GDM1 (cell line): ENCODE results near the gene MDFI.
A peak's percentile ranks its signal among the peaks of the same experiment; 100 is the strongest.

Experiments used
- DNase-seq: peaks from one replicate; lab custom pipeline; 2025; lab: John Stamatoyannopoulos, UW

Gene MDFI, protein sequence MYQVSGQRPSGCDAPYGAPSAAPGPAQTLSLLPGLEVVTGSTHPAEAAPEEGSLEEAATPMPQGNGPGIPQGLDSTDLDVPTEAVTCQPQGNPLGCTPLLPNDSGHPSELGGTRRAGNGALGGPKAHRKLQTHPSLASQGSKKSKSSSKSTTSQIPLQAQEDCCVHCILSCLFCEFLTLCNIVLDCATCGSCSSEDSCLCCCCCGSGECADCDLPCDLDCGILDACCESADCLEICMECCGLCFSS

DNA sequence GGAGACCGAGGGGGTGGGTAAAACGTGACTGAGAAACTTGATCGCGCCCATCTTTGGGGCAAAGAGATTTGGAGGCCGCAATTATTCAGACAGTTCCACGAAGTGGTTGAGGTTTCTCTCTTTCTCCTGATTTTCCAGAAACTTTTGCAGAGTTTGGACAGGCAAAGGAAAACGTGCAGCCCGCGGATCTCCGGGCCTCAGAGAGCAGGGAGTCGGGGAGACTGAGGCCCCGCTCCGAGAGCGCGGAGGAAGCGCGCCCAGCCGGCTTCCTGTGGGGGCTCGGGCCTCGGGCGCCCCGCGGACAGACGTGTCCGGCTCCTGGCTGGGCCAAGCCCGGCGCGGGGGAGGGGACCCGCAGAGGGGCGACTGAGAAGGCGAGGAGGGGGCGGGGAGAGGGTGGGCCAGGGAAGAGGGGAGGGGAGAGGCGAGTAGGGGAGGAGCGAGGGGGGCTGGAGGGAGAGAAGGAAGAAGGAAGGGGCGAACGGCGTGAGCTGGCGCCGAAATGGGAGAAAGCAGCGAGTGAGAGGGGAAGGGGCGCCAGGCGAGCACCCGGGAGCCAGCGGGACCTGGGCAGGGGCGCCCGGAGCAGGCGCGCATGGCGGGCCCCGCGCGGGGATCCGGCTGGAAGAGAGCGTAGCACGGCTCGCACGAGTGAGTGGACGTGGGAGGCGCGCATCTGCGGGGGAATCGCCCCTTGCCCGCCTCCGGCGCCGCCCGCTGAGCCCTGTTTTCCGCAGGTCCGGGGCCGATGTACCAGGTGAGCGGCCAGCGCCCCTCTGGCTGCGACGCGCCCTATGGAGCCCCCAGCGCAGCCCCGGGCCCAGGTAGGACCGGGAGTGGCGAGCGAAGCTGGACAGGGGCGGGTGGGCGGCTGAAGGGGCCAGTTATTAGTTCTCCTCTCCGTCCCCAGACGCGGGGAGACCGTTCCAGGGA lies at the start of gene MDFI:
TSS of gene MDFI (plus strand) at position 467 of the 933 bp plus-strand sequence. CDS start at position 749, 282 bp downstream.
- peak; percentile 35 for DNase-seq

DNA sequence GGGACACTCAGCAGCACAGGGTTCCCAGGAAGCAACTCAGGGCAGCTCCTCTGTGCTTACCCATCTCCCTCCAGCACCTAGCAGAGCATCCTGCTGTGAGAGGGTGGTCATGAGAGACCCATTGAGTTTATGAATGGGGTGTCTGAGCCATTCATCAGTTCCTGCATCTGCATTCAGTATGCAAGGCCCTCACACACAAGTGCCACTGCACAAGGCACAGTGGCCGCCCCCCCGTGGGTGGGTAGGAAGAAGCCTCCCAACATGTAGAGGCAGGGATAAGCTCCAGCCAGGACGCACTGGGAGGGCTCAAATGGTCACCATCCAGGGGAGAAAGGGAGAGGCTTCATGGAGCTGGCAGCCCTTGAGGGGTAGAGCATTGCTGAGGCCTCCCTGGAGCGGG lies 49.0 kb upstream of the MDFI start:
- no peak for DNase-seq

DNA sequence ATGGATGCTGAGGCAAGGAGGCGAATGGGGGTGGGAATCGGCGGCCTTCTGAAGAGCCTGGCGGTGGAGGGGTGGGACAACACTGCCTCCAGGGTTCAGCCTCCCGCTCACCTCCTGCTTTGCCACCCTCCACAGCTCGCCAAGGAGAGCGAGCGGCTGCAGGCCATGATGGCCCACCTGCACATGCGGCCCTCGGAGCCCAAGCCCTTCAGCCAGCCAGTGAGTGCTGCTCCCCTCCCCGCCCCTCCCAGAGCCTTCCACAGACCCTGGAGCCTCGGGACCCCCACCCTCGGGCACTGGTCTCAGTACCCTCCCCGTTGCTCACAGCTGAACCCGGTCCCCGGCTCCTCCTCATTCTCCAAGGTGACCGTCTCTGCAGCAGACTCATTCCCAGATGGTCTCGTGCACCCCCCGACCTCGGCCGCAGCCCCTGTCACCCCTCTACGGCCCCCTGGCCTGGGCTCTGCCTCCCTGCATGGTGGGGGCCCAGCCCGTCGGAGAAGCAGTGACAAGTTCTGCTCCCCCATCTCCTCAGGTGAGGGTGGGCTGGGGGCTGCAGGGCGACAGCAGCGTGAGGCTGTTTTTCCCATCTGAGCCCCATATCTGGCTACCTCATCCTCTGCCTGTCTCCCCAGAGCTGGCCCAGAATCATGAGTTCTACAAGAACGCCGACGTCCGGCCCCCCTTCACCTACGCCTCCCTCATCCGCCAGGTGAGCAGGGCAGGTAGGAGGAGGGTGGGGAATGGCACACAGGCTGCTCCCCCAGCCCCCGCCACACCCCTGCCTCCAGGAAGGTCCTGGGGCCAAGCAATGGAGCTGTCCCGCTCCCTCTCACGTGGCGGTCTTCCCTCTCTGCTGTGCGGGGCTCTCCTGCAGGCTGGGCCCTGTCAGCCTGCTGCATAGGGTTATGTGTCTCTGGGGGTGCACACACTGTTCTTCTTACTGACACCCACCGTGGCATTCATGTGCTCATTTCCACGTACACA lies 48.3 kb upstream of the MDFI start:
- DNase-seq: no peak

DNA sequence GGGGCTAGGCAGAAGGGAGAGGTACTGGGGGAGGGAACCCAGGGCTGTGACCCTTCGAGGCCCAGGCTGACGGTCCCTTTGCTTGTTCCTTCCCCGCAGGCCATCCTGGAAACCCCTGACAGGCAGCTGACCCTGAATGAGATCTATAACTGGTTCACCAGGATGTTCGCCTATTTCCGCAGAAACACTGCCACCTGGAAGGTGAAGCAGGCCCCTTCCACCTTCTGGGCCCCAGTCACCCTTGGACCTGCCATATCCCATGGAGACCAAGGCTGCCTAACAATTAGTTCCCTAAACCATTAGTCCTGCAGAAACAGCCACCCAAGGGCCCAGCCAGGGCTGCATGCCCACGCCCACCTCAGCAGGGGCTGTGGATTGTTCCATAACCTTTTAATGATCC lies 47.1 kb upstream of the MDFI start:
- no peak for DNase-seq

DNA sequence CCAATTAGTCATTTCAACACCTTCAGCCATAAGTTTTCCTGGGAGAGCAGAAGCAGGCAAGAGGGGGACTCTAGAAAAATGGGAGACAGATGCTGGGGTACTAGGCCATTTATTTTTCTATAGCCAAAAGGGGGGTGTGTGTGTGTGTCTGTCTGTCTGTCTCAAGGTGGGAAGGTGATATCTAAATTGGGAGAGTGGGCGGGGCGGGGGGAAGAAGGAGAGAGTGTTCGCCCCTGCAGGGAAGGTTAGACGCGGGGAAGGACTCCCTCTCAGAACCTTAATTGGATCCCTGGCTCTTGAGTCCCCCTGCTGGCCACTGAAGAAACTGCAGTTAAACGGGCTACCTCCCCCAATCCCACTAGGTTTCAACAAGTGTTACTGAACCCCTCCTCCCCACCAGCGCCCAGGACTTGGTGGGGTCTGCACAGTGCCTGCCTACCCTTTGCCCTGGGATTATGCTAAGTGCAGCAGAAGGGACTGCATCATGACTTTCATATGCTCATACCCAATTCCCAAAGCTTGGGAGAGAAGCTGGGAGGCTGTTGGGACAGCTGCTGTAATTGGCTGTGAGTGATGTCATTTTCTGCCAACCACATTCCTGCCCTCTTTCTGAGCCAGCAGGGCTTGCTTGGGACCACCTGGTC lies 46.3 kb upstream of the MDFI start:
- DNase-seq: peak; percentile 32

DNA sequence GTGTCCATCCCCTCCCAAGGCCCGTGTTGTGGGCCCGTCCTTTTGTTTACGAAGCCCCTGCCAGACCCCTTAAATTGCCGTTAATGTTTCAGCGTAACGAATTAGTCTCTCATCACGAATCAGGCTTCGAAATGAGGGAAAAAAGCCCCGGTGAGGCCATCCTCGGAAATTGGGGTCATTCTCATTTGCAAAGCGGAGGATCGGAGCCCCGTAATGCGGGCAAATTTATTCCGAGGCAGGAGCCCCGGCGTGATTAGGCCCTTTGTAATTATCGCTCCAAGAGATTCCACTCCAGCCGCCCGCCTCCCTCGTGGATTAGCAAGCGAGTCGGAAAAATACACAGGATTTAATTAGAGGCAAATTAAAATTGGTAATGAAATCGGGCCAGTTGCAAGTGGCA lies 44.9 kb upstream of the MDFI start:
- no peak for DNase-seq

DNA sequence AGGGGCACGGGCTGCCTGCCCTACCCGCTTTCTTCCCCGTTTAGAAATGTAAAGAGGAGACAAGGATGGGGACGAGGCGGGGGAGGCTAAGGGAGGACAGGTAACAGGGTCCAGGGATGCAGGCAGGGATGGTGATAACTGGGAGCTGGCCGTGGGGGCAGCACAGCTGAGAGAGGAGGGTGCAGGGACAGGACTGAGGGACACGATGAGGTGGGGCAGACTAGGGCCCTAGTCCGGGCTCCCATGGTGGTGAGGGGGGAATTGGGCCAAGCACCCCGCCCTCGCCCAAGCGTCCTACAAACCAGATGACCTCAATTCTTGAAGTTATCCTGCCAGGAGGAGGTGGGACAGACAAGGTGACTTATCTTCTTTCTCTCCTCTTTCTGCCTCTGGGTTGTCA lies 44.4 kb upstream of the MDFI start:
- DNase-seq: no peak

DNA sequence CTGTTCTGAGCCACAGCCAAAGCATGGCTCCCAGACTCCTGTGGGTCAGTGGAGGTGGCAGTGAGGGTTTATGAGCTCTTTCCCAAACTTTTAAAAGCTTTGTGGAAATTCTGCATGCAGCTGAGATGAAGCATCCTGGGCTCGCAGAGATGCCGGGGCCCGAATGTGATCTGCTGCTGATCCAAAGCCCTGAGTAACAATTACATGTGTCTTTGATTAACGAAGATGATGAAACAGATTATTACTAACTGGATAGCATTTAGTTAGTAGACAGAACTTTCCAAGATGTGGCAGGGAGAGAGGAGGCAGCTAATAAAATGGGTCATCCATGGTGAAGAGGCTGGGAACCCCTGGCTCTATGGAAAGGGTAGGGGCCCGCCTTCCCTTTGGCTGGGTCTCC lies 43.9 kb upstream of the MDFI start:
- DNase-seq: no peak

DNA sequence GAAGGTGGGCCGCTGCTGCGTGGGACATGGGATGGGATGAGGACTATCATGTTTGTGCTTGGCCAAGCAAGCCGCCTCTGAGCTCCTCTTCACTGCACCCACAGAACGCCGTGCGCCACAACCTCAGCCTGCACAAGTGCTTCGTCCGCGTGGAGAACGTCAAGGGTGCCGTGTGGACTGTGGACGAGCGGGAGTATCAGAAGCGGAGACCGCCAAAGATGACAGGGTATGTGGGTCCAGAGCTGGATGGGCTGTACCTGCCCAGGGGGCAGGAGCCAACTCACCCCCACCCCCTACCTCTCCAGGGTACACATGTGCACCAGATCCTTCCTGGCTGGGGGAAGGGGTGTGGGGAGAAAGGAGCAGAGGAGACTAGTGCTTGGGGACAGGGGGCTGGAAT lies 43.5 kb upstream of the MDFI start:
- DNase-seq: no peak

DNA sequence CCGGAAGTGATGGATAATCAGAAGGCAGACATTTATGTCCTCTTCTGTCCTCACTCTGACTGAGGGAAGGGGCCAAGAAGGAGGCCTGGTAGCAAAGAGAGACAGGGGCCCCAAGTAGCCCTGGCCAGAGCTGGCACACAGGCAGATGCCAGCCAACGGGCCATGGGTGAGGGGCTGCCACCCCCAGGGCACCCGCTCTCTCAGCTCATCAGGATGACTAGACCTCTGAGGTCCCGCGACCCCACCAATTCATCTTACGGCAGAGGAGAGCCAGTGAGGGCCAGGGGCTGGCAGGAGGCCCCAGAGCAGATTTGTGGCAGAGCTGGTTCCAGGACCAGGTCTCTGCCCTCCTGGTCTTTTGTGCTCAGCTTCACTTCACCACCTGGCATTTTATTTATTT lies 43.1 kb upstream of the MDFI start:
- no peak for DNase-seq

DNA sequence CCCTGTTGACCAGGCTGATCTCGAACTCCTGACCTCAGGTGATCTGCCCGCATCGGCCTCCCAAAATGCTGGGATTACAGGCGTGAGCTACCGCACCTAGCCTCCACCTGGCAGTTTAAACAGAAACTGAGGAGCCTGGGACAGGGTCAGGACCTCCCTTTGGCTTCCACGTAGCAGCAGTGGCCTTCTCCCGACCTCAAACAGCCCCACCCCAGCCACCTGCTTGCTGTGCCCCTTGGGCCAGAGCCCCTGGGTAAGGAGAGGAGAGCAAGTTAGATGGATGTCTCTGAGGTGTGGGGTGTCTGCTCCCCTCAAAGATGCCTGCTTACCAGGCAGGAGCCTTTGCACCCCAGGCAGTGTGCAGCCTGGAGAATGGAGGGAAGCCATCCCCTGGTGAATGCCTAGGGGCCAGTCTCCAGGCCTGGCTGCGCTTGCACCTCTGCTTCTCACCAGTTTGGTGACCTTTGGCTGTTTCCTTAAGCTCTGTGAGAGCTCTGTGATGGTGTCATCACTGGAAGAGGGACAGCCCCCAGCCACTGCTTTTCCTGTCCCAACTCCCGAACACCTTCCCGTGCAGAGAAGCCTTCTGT lies 42.1 kb upstream of the MDFI start:
- no peak for DNase-seq

DNA sequence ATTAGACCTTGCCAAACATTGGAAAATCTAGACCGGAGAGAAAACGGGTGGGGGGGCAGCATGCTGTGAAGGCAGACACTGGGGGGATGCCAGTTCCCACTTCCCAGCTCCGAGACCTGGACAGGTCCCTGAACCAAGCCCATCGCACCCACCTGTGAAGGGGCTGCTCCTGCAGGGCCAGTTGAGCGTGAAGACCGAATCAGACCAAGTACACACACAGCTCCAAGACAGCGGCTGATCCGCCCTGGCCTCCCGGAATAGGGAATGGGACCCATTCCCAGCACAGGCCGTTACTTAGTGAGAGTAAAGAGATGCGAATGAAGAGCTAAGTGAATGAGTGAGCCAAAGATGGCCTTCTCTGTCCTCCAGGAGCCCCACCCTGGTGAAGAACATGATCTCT lies 41.5 kb upstream of the MDFI start:
- DNase-seq: no peak

DNA sequence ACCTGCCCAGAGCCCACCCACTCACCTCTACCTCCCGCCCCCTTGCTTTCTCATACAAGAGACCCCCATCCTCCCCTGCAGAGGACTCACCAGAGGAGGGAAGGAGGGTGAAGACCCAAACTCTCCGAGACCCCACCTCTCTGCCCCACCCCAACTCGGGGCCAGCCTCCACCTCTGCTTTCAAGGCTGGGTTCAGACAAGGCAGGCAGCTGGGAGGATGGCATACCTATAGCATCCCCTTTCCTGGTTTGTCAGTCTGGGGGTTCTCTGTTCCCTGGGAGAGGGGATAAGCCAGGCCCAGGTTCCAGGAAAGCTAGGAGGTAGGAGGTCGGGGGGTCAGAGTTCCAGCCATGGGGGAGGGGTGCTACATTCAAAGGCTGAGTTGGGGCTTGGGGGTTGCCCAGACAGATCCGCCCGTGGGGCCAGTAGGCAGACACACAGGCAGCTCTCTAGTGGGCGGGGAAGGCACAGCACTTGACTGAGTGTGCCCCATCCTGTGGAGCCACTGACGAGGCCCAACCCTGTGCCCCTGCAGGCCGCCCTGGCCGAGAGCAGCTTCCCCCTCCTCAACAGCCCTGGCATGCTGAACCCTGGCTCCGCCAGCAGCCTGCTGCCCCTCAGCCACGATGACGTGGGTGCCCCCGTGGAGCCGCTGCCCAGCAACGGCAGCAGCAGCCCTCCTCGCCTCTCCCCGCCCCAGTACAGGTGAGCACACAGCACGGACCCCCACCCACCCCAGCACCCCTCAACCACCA lies 40.8 kb upstream of the MDFI start:
- DNase-seq: no peak

DNA sequence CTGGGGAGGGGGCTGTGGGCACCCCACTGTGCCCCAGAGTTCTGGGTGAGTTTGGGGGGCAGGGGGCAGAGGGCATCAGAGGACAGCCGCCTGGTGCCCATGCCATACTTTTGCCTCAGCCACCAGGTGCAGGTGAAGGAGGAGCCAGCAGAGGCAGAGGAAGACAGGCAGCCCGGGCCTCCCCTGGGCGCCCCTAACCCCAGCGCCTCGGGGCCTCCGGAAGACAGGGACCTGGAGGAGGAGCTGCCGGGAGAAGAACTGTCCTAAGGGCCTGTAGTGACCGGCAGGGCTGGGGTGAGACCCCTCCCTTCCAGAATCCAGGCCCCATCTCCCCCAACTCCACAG lies 39.6 kb upstream of the MDFI start:
- no peak for DNase-seq

DNA sequence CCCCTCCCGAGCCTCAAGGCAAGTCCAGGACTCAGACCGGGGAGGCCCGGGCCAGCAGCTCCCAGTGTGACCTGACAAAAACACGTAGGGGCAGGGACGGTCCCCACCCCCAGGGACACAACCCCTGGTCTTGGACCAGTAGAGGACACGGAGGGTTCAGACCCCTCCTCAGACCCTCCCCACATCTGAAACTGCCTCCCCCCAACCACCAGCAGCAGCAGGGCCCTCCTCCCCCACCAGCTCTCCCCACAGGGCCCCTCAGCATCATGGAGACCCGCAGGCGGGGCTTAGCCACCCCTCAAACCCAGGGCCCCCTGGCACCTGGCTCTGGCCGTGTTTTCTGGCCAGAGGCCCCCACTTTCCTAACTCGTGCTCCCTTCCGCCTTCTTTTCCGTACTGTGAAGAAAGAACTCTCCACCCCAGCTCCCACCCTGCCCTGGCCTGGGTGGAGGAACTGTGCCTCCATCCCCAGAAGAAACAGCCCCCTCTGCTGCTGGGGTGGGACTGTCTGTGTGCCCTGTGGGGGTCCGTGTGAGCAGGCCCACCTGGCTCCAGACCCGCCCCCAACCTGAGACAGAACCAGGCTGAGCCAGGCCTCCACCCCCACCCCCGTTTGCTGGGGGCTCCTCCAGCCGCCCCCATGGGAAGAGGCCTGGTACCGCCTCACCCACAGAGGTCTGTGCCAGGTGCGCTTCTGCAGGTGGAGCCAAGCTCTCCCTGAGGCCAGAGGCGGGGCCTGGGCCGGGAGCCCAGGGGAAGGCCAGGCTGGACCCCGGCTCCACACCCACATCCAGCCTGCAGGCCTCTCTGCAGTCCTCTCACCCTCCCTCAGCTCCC lies 39.0 kb upstream of the MDFI start:
- no peak for DNase-seq

DNA sequence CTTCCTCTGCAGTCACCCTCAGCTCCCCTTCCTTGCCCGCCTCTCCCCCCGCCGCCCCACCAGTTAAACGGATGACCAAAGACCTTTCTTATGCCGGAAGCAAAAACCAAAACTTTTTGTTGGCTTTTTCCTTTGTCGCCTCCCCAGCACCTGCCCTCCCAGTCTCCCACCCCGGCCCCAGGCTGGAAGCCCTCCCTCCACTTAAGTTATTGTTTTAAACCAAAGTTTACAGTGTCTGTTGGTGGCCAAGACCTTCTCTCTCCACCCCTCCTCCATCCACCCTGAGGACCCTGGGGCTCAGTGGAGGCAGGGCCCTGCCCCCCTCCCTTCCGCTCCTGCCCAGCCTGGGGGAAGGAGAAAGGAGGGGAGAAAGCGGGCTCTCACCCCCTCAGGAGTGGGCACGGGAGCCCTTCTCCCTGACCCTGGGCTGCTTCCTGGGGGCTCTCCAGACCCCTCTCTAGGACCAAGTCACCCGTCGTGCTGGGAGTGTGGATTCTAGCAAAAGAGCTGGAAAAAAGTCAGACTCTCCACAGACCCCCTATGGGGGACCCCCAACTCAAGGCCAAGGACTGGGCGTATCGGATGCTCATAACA lies 38.3 kb upstream of the MDFI start:
- no peak for DNase-seq

DNA sequence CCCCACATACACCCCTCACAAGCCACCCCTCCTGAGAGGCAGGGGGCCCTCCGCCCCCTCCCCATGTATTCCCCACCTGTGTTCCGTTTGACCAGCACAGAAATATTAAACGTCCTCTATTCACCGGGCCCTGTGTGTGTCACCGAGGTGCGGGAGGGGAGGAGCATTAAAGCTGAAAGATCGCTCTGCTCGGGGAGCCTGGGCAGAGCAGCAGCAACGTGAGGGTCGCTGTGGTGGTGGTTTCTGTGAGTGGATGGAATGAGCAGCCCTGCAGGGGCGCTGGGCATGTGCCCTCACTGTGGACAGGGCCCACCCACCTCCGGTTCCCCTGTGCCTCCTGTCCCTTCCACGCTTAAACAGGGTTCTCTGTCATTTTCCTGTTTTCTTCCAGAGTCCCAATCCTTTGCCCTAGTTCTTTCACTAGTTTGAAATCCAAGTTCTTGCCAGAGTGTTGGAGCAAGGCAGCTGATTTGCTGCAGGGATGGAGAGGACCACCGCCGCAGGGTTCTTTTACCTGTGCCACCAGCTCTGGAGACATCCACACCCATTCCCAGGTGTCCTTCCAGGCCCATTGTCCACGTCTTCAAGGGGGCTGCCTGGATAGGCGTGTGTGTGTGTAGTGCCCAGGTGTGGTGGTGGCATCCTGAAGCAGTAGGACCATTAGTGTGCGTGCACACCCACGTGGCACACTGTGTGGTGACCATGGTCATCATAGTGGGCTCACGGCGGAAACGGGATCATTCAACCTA lies 37.6 kb upstream of the MDFI start:
- DNase-seq: no peak

DNA sequence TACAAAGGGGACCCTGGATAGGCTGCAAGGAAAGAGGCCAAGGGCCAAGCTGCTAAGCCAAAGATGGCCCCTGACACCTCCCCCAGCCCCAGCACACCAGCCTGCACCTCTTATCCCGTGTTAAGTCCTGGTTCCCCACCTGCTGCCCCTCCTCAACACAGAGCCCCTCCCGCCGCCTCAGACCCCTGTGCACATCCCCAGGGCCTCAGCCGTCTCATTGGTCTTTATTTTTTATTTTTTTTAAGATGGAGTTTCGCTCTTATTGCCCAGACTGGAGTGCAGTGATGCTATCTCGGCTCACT lies 37.1 kb upstream of the MDFI start:
- DNase-seq: no peak

DNA sequence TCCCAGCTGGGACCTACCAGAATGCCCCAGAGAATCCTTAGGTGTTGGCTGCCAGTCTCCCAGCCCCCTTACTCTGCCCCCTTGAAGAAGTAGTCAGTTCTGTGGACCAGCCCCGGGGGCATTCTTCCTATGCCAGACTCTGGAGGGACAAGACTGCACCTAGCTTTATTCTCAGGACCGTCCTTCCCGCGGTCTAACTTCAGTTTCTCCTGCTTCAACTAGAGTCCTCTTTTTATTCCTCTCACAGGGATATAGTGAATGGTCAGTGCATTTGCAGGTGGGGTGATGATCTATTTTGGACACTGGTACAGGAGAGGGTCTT lies 35.9 kb upstream of the MDFI start:
- no peak for DNase-seq
